Breast epithelium (tissue), 3 donors: ENCODE results near the gene HMGXB4.

Source experiments
- CTCF ChIP-seq, 3 donors: fragments of 450-650 bp; IDR thresholded peaks; one replicate each; pipeline ENCODE4 v1.5.1; 2016 to 2017; ENCODE audit warnings: antibody characterized with exemption in 3 of 3, mild to moderate bottlenecking in 3 of 3, moderate library complexity in 3 of 3
- POLR2A ChIP-seq: fragments of 450-650 bp; IDR thresholded peaks from one replicate; pipeline ENCODE4 v1.6.1; 2016; ENCODE audit warnings: antibody characterized with exemption, mild to moderate bottlenecking, moderate library complexity
- POLR2AphosphoS5 ChIP-seq, 3 donors: sonication (generic); formaldehyde crosslinking; IDR thresholded peaks; one replicate each; pipeline ENCODE4 v1.6.1; 2017; ENCODE audit warnings: antibody characterized with exemption in 3 of 3

DNA sequence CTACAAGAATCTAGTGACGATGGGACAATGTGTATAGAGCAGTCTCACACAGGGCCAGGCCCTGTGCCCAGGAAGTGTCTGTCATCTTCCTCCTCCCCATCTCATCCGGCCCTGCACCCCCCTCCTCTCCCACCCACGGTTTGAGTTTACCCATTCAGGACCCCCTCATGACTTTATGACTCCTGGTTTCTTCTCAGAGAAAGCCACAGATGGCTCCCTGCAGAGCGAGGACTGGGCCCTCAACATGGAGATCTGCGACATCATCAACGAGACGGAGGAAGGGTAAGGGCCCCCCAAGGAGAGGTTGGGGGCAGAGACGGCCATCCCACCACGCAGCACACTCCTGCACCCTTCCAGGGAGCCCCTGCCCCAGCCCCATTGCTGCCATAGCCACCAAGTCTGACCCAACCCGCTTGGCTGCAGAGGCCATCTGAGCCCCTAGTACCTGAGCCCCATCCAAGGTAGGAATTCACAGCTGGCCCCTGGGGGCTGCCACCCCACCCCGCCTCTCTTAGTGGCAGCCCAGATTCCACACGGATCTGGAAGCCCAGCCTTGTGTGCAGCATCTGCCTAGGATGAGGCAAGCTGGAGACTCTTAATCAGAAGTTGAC, 60.5 kb downstream of the HMGXB4 start:
- no peak for TF ChIP-seq POLR2A
- no peak for TF ChIP-seq CTCF (IDR thresholded peaks at IDR 0.05)
- TF ChIP-seq POLR2AphosphoS5 (IDR thresholded peaks at IDR 0.05) = no peak
